Nephron (organoid): ENCODE results near the gene PPP6R2.
A peak's percentile ranks its signal among the peaks of the same experiment; 100 is the strongest.
"Not testable (repeated sequence)": the region's sequence is repeated elsewhere in the genome, so short reads cannot be mapped to it uniquely, and the experiment has no call there.

Experiments used
- H3K27ac Mint-ChIP-seq, 3 experiments: 2 replicates each; pipeline ENCODE4 v1.8.0; 2020; ENCODE audit warnings: mixed read lengths in 3 of 3, mild to moderate bottlenecking in 2 of 3, moderate library complexity in 1 of 3
- H3K27me3 Mint-ChIP-seq: 2 replicates; pipeline ENCODE4 v1.8.0; 2021; ENCODE audit warnings: low read depth, mild to moderate bottlenecking, moderate library complexity, mixed read lengths
- H3K36me3 Mint-ChIP-seq: 2 replicates; pipeline ENCODE4 v1.8.0; 2020; ENCODE audit warnings: low read depth, mixed read lengths
- H3K4me1 Mint-ChIP-seq: 2 replicates; pipeline ENCODE4 v1.8.0; 2020; ENCODE audit warnings: mixed read lengths
- H3K4me3 Mint-ChIP-seq, 3 experiments: 2 replicates each; pipeline ENCODE4 v1.8.0; 2020; ENCODE audit warnings: mild to moderate bottlenecking in 3 of 3, mixed read lengths in 3 of 3, moderate library complexity in 2 of 3
- H3K9me3 Mint-ChIP-seq: 2 replicates; pipeline ENCODE4 v1.8.0; 2020; ENCODE audit warnings: mixed read lengths
- CTCF ChIP-seq, 3 experiments: fragments of 200-600 bp; sonication (generic); IDR thresholded peaks; one replicate each; pipeline ENCODE4 v1.5.0; 2021; ENCODE audit warnings: antibody characterized with exemption in 3 of 3; ENCODE audit not compliant: unreplicated experiment in 3 of 3

Gene PPP6R2

GRCh38 chr22:50329236-50329635 lies 13.9 kb upstream of the PPP6R2 start:
- peak overlapping the region in 1 of 3 experiments; percentile 31 for H3K27ac Mint-ChIP-seq
- H3K9me3 Mint-ChIP-seq = no peaks in the 10 kb centered on the region
- no peaks in the 10 kb centered on the region for H3K36me3 Mint-ChIP-seq
- peaks cover 5% of the 10 kb centered on the region for H3K27me3 Mint-ChIP-seq
- H3K4me1 Mint-ChIP-seq = peaks cover 7% of the 10 kb centered on the region
- no peak for TF ChIP-seq CTCF (IDR thresholded peaks at IDR 0.05; ENCODE audit: unreplicated experiment in 3 of 3)
- peak overlapping the region in 2 of 3 experiments; percentile 59 to 60 for H3K4me3 Mint-ChIP-seq

- not testable (repeated sequence) for H3K4me3 Mint-ChIP-seq, H3K27ac Mint-ChIP-seq, H3K4me1 Mint-ChIP-seq, H3K36me3 Mint-ChIP-seq, H3K27me3 Mint-ChIP-seq, H3K9me3 Mint-ChIP-seq
Observed at GRCh38 chr22:50334433-50334832, 8.7 kb upstream of the PPP6R2 start.

- H3K27me3 Mint-ChIP-seq = no peaks in the 10 kb centered on the region
- no peak overlapping the region for H3K27ac Mint-ChIP-seq
- H3K4me1 Mint-ChIP-seq = no peaks in the 10 kb centered on the region
- TF ChIP-seq CTCF (IDR thresholded peaks at IDR 0.05; ENCODE audit: unreplicated experiment in 3 of 3) = no peak
- no peaks in the 10 kb centered on the region for H3K36me3 Mint-ChIP-seq
- no peaks in the 10 kb centered on the region for H3K9me3 Mint-ChIP-seq
- no peak overlapping the region for H3K4me3 Mint-ChIP-seq
Observed at GRCh38 chr22:50337262-50338041, 5.7 kb upstream of the PPP6R2 start.

- Mint-ChIP-seq H3K27me3 (no peaks in the 10 kb centered on the region), H3K4me3 (no peak overlapping the region)
Observed at GRCh38 chr22:50338042-50338573, 5.0 kb upstream of the PPP6R2 start.

GRCh38 chr22:50338860-50339462 lies 4.2 kb upstream of the PPP6R2 start:
- TF ChIP-seq CTCF (IDR thresholded peaks at IDR 0.05; ENCODE audit: unreplicated experiment in 3 of 3) = no peak
- H3K27me3 Mint-ChIP-seq = no peaks in the 10 kb centered on the region
- H3K27ac Mint-ChIP-seq = no peak overlapping the region

More at GRCh38 chr22:50338042-50338573, 5.0 kb upstream of the PPP6R2 start:
- Mint-ChIP-seq H3K36me3 (no peaks in the 10 kb centered on the region), H3K4me1 (no peaks in the 10 kb centered on the region), H3K27ac (no peak overlapping the region), H3K9me3 (no peaks in the 10 kb centered on the region)
- no peak for TF ChIP-seq CTCF (IDR thresholded peaks at IDR 0.05; ENCODE audit: unreplicated experiment in 3 of 3)

GRCh38 chr22:50339945-50340879 lies 2.9 kb upstream of the PPP6R2 start:
- H3K36me3 Mint-ChIP-seq = no peaks in the 10 kb centered on the region
- no peak overlapping the region for H3K4me3 Mint-ChIP-seq
- no peaks in the 10 kb centered on the region for H3K4me1 Mint-ChIP-seq
- no peak overlapping the region for H3K27ac Mint-ChIP-seq
- H3K9me3 Mint-ChIP-seq = no peaks in the 10 kb centered on the region
- no peak for TF ChIP-seq CTCF (IDR thresholded peaks at IDR 0.05; ENCODE audit: unreplicated experiment in 3 of 3)
- H3K27me3 Mint-ChIP-seq = no peaks in the 10 kb centered on the region

More at GRCh38 chr22:50338860-50339462, 4.2 kb upstream of the PPP6R2 start:
- Mint-ChIP-seq H3K4me1 (no peaks in the 10 kb centered on the region), H3K36me3 (no peaks in the 10 kb centered on the region), H3K9me3 (no peaks in the 10 kb centered on the region), H3K4me3 (no peak overlapping the region)
